Colon (tissue), 2 donors: ENCODE measurements around the gene TMTC1.

Source experiments
- FAIRE-seq: peaks from 2 replicates; lab custom pipeline; 2012; peaks lifted over from hg19 to GRCh38; lab: Jason Lieb, UNC
- donor health status: control.
- donor health status: control.

Gene TMTC1

GRCh38 chr12:29709496-29710040 is 74.2 kb downstream of the TMTC1 start:
- no peak for FAIRE-seq

- no peak for FAIRE-seq
These were observed 74.7 kb downstream of the TMTC1 start for GRCh38 chr12:29709054-29709453.

GRCh38 chr12:29707846-29708245 is 75.9 kb downstream of the TMTC1 start:
- FAIRE-seq = no peak

GRCh38 chr12:29706311-29706710 is 77.4 kb downstream of the TMTC1 start:
- FAIRE-seq = no peak

GRCh38 chr12:29703528-29703927 is 80.2 kb downstream of the TMTC1 start:
- FAIRE-seq = no peak

- FAIRE-seq = no peak
These were observed 80.8 kb downstream of the TMTC1 start for GRCh38 chr12:29702972-29703371.

GRCh38 chr12:29702222-29702621 is 81.5 kb downstream of the TMTC1 start:
- FAIRE-seq = no peak

GRCh38 chr12:29700761-29701481 is 82.8 kb downstream of the TMTC1 start:
- no peak for FAIRE-seq

GRCh38 chr12:29698756-29699155 is 85.0 kb downstream of the TMTC1 start:
- FAIRE-seq = no peak

GRCh38 chr12:29695800-29696199 is 87.9 kb downstream of the TMTC1 start:
- FAIRE-seq = no peak

GRCh38 chr12:29695026-29695425 is 88.7 kb downstream of the TMTC1 start:
- FAIRE-seq = no peak

GRCh38 chr12:29694002-29694401 is 89.7 kb downstream of the TMTC1 start:
- no peak for FAIRE-seq

GRCh38 chr12:29692237-29692636 is 91.5 kb downstream of the TMTC1 start:
- FAIRE-seq = no peak

GRCh38 chr12:29691161-29691854 is 92.4 kb downstream of the TMTC1 start:
- no peak for FAIRE-seq

GRCh38 chr12:29690728-29691127 is 93.0 kb downstream of the TMTC1 start:
- FAIRE-seq = no peak

GRCh38 chr12:29688914-29689313 is 94.8 kb downstream of the TMTC1 start:
- no peak for FAIRE-seq

GRCh38 chr12:29682088-29682487 is 101.7 kb downstream of the TMTC1 start:
- no peak for FAIRE-seq

- no peak for FAIRE-seq
These were observed 102.4 kb downstream of the TMTC1 start for GRCh38 chr12:29681370-29681769.

- no peak for FAIRE-seq
These were observed 107.1 kb downstream of the TMTC1 start for GRCh38 chr12:29676676-29677075.

- FAIRE-seq = no peak
These were observed 109.3 kb downstream of the TMTC1 start for GRCh38 chr12:29674463-29674862.

- no peak for FAIRE-seq
These were observed 110.4 kb downstream of the TMTC1 start for GRCh38 chr12:29673346-29673745.

GRCh38 chr12:29672580-29672979 is 111.2 kb downstream of the TMTC1 start:
- FAIRE-seq = no peak

GRCh38 chr12:29671742-29672141 is 112.0 kb downstream of the TMTC1 start:
- no peak for FAIRE-seq

GRCh38 chr12:29667011-29667410 is 116.7 kb downstream of the TMTC1 start:
- no peak for FAIRE-seq
